CD14-positive monocyte (primary cell): ENCODE results near the gene IMMT. TPM values are rescaled to one million over a fixed set of nuclear protein-coding genes. Genes with fewer than 3 reads are reported as not detected.

Experiments used
- DNase-seq, 3 donors: peaks; one replicate each; pipeline ENCODE4 v3.0.0-alpha.2; 2011 to 2022
- H2AFZ ChIP-seq: 2 replicates; pipeline ENCODE4 v1.6.0; 2012; ENCODE audit warnings: mild to moderate bottlenecking, low read depth, low read length, inconsistent platforms; ENCODE audit not compliant: insufficient read depth, poor library complexity, severe bottlenecking
- H3K27ac ChIP-seq, 2 donors: 1 replicate in 1 of 2; 2 replicates in 1 of 2; pipeline ENCODE4 v1.5.1; 2012 to 2013; ENCODE audit warnings: low read length in 2 of 2, control low read depth in 1 of 2, inconsistent platforms in 1 of 2, low read depth in 1 of 2, mild to moderate bottlenecking in 1 of 2
- H3K27me3 ChIP-seq, 2 donors: one replicate each; pipeline versions ENCODE4 v1.6.0 to v1.6.1; 2011 to 2013; ENCODE audit warnings: low read length in 2 of 2; ENCODE audit not compliant: control insufficient read depth in 2 of 2, insufficient read depth in 2 of 2
- H3K36me3 ChIP-seq, 2 donors: replicated peaks in 1 of 2; 1 replicate in 1 of 2; 2 replicates in 1 of 2; pipeline versions ENCODE4 v1.5.1 to v1.6.1; 2012 to 2013; ENCODE audit warnings: low read length in 2 of 2, control low read depth in 1 of 2, inconsistent platforms in 1 of 2, mild to moderate bottlenecking in 1 of 2; ENCODE audit not compliant: insufficient read depth in 2 of 2, control insufficient read depth in 1 of 2
- H3K4me1 ChIP-seq, 2 donors: 1 replicate in 1 of 2; 2 replicates in 1 of 2; pipeline versions ENCODE4 v1.5.1 to v1.6.1; 2012 to 2013; ENCODE audit warnings: low read length in 2 of 2, control low read depth in 1 of 2, inconsistent platforms in 1 of 2, mild to moderate bottlenecking in 1 of 2, moderate library complexity in 1 of 2; ENCODE audit not compliant: insufficient read depth in 2 of 2, control insufficient read depth in 1 of 2
- H3K4me2 ChIP-seq: replicated peaks from 2 replicates; pipeline ENCODE3; 2012; ENCODE audit warnings: low read length, moderate library complexity, mild to moderate bottlenecking; ENCODE audit not compliant: poor library complexity, severe bottlenecking; ENCODE audit errors: extremely low read depth
- H3K4me3 ChIP-seq, 3 experiments: fragments of 200-600 bp in 1 of 3; sonication (generic) in 1 of 3; replicated peaks in 1 of 3; 1 replicate in 2 of 3; 2 replicates in 1 of 3; pipeline ENCODE4 v1.5.1; 2011 to 2013; ENCODE audit warnings: low read length in 3 of 3, mild to moderate bottlenecking in 3 of 3, control low read depth in 2 of 3, low read depth in 2 of 3, inconsistent platforms in 1 of 3, moderate library complexity in 1 of 3
- H3K79me2 ChIP-seq: 2 replicates; pipeline ENCODE4 v1.6.0; 2012; ENCODE audit warnings: mild to moderate bottlenecking, control low read depth, inconsistent platforms, low read length, moderate library complexity; ENCODE audit not compliant: insufficient read depth
- H3K9ac ChIP-seq: 2 replicates; pipeline ENCODE4 v1.6.0; 2017; ENCODE audit warnings: low read length, mild to moderate bottlenecking; ENCODE audit not compliant: insufficient read depth, poor library complexity, severe bottlenecking
- H3K9me3 ChIP-seq, 2 donors: replicated peaks in 1 of 2; 1 replicate in 1 of 2; 2 replicates in 1 of 2; pipeline versions ENCODE4 v1.5.1 to v1.6.1; 2012 to 2013; ENCODE audit warnings: low read length in 2 of 2, control low read depth in 1 of 2; ENCODE audit not compliant: control insufficient read depth in 1 of 2, insufficient read depth in 1 of 2
- H4K20me1 ChIP-seq: 2 replicates; pipeline ENCODE4 v1.6.0; 2012; ENCODE audit warnings: mild to moderate bottlenecking, low read length, control low read depth, moderate library complexity; ENCODE audit not compliant: insufficient read depth
- H3K27ac Mint-ChIP-seq, 7 donors: one replicate each; pipeline ENCODE4 v1.8.0; 2020; ENCODE audit warnings: mild to moderate bottlenecking in 7 of 7, mixed read lengths in 7 of 7, moderate library complexity in 6 of 7, inconsistent platforms in 2 of 7
- H3K27me3 Mint-ChIP-seq, 3 donors: one replicate each; pipeline ENCODE4 v1.8.0; 2021 to 2022; ENCODE audit warnings: low read depth in 3 of 3, mild to moderate bottlenecking in 3 of 3, mixed read lengths in 3 of 3, moderate library complexity in 3 of 3, inconsistent platforms in 1 of 3
- H3K36me3 Mint-ChIP-seq, 2 donors: one replicate each; pipeline ENCODE4 v1.8.0; 2020; ENCODE audit warnings: mixed read lengths in 2 of 2, inconsistent platforms in 1 of 2, mild to moderate bottlenecking in 1 of 2
- H3K4me1 Mint-ChIP-seq: one replicate; pipeline ENCODE4 v1.8.0; 2020; ENCODE audit warnings: mild to moderate bottlenecking, mixed read lengths
- H3K4me3 Mint-ChIP-seq, 2 donors: one replicate each; pipeline ENCODE4 v1.8.0; 2020; ENCODE audit warnings: mild to moderate bottlenecking in 2 of 2, mixed read lengths in 2 of 2, moderate library complexity in 1 of 2
- H3K9me3 Mint-ChIP-seq, 7 donors: one replicate each; pipeline ENCODE4 v1.8.0; 2020 to 2022; ENCODE audit warnings: mixed read lengths in 7 of 7, mild to moderate bottlenecking in 6 of 7, moderate library complexity in 6 of 7, inconsistent platforms in 2 of 7
- CTCF ChIP-seq: fragments of 200-600 bp; IDR thresholded peaks from one replicate; pipeline ENCODE4 v1.8.0; 2022; ENCODE audit warnings: antibody characterized with exemption, mild to moderate bottlenecking
- WGBS: methylation state at CpG from one replicate; pipeline ENCODE4 v1.1.5; 2013; ENCODE audit warnings: missing lambda C conversion rate; ENCODE audit not compliant: insufficient coverage; 5-methylcytosine and 5-hydroxymethylcytosine counted together
- intact Hi-C, 2 donors: fragments of 100-400 bp; cut with micrococcal nuclease; formaldehyde crosslinking; loops; one replicate each; pipeline versions ENCODE4 v1.15.0 to v1.15.1; 2023
- polyA plus RNA-seq, 3 donors: library from polyadenylated mRNA; depleted of rRNA in 1 of 3; unstranded in 2 of 3; stranded (reverse) in 1 of 3; fragments of 300-500 nt in 2 of 3; fragments of >200 nt in 1 of 3; fragmentation: Illumina TruSeq in 2 of 3; gene quantifications; 1 replicate in 2 of 3; 2 replicates in 1 of 3; pipeline ENCODE4 v1.2.3, GENCODE V29; 2012 to 2021

The IMMT gene
- polyA plus RNA-seq, 3 donors = 24.3 to 54.0 (median 41.2) TPM

DNA sequence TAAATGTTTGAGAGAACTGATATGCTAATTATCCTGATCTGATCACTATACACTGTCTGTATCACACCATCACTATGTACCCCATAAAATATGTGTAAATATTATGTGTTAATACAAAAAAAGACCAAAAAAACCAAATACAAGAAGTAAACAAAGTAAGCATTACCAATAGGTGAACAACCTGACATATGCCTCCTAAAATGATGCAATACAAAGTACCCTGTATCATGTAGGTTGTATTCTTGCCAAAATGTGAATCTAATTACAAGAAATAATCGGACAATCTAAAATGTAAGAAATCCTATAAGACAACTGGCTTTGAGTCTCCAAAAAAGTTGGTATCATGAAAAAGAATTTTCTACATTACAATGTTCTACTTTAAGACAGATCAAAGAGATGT is 97.3 kb downstream of the IMMT start:
- Histone ChIP-seq H3K9me3 (no peaks in the 10 kb centered on the region), H3K79me2 (peaks cover 26% of the 10 kb centered on the region), H2AFZ (no peak overlapping the region), H3K4me3 (no peak overlapping the region), H3K4me1 (no peaks in the 10 kb centered on the region), H3K4me2 (no peak overlapping the region), H3K27ac (no peak overlapping the region), H3K9ac (no peak overlapping the region), H4K20me1 (no peaks in the 10 kb centered on the region), H3K36me3 (peaks cover 45 to 95% of the 10 kb centered on the region in 2 donors), H3K27me3 (no peaks in the 10 kb centered on the region)
- WGBS = no CpG with 5 or more reads among the region's 1 CpG
- no peak for DNase-seq
- no peak for TF ChIP-seq CTCF
- Mint-ChIP-seq H3K27ac (no peak overlapping the region), H3K9me3 (peaks cover 0 to 2% (median 0%) of the 10 kb centered on the region in 7 donors), H3K4me1 (no peaks in the 10 kb centered on the region), H3K4me3 (no peak overlapping the region), H3K27me3 (peaks cover 0 to 1% (median 0%) of the 10 kb centered on the region in 3 donors), H3K36me3 (peaks cover 68 to 76% of the 10 kb centered on the region in 2 donors)
- intact Hi-C loops = no loop called here

- Mint-ChIP-seq H3K4me1 (no peaks in the 10 kb centered on the region), H3K27ac (peak overlapping the region in 1 of 7 donors; percentile 30), H3K27me3 (peaks cover 0 to 1% (median 0%) of the 10 kb centered on the region in 3 donors), H3K9me3 (peaks cover 0 to 2% (median 0%) of the 10 kb centered on the region in 7 donors), H3K4me3 (no peak overlapping the region), H3K36me3 (peaks cover 65 to 76% of the 10 kb centered on the region in 2 donors)
- no peak overlapping the region for H3K4me2 ChIP-seq
- TF ChIP-seq CTCF = no peak
- no peaks in the 10 kb centered on the region for H3K27me3 ChIP-seq
- no peaks in the 10 kb centered on the region for H3K9me3 ChIP-seq
- H3K9ac ChIP-seq = no peak overlapping the region
- peaks cover 20% of the 10 kb centered on the region for H3K79me2 ChIP-seq
- H2AFZ ChIP-seq = no peak overlapping the region
- no CpG with 5 or more reads among the region's 3 CpGs for WGBS
- H3K27ac ChIP-seq = no peak overlapping the region
- no peak for DNase-seq
- H4K20me1 ChIP-seq = no peaks in the 10 kb centered on the region
- H3K4me1 ChIP-seq = no peaks in the 10 kb centered on the region
- intact Hi-C loops = no loop called here
- H3K4me3 ChIP-seq = no peak overlapping the region
- peaks cover 43 to 95% of the 10 kb centered on the region in 2 donors for H3K36me3 ChIP-seq
Measured at GRCh38 chr2:86097114-86097896, 98.0 kb downstream of the IMMT start.
